Activated T-cell treated with anti-CD3 and anti-CD28 coated beads, Interleukin-2, amount 50 U/mL, for 48 hours (primary cell): ENCODE measurements around the gene OR1J1.

Experiments
- DNase-seq, 2 experiments: peaks; one replicate each; pipeline ENCODE4 v3.0.0-alpha.2; 2020

OR1J1 gene

GRCh38 chr9:122444041-122444733, 33.5 kb downstream of the OR1J1 start:
- no peak for DNase-seq

- no peak for DNase-seq
These were observed 35.2 kb downstream of the OR1J1 start for GRCh38 chr9:122442568-122442967.
